Activated CD4-positive, alpha-beta T cell treated with anti-CD3 and anti-CD28 coated beads, Interleukin-2, amount 50 U/mL, for 4 hours (primary cell): Measurements from ENCODE around the gene OR11L1.

Experiments used
- DNase-seq, 2 experiments: peaks; one replicate each; pipeline ENCODE4 v3.0.0-alpha.2; 2020

OR11L1 gene, protein sequence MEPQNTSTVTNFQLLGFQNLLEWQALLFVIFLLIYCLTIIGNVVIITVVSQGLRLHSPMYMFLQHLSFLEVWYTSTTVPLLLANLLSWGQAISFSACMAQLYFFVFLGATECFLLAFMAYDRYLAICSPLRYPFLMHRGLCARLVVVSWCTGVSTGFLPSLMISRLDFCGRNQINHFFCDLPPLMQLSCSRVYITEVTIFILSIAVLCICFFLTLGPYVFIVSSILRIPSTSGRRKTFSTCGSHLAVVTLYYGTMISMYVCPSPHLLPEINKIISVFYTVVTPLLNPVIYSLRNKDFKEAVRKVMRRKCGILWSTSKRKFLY

GRCh38 chr1:247841796-247842195 is at the start of gene OR11L1:
OR11L1 (minus strand) TSS chr1:247841896; CDS start chr1:247841896, 0 bp downstream.
- no peak for DNase-seq

DNA sequence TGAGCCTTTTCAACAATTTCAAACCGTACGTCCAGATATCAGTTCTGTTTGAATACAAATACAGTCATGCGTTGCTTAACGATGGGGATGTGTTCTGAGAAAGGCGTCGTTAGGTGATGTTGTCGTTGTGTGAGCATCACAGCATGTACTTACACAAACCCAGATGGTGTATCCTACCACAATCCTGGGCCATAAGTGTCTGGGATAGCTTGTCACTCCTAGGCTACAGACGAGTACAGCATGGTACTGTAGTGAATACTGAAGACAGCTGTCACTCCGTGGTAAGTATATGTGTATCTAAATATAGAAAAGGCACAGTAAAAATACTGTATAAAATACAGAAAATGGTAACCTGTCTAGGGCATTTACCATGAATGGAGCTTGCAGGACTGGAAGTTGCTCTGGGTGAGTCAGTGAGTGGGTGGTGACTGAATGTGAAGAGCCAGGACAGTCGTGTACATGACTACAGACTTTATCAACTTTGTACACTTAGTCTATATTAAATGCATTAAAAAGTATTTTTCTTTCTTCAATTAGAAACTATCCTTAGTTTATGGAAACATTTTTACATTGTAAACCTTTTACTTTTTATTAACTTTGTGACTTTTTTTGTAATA is 43.2 kb upstream of the OR11L1 start:
- DNase-seq, result no peak

DNA sequence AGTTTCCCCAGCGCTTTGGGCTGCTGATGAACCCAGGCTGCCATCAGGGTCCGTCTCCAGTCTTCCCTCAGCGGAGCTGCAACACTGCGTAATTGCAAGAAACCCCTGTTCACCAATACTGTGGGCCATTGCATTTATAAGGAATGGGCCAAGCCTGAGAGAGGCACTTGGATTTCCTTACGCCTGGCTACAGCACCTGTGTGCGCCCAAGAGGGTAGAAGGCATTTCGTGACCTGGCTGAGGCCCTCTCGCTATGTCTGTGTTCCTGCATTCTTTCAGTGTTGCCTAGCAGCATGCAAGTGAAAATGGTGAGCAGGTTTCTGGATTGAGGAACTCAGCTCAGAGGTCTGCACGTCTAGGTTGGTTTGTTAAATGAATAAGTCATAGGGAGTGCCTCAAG is 41.6 kb upstream of the OR11L1 start:
- DNase-seq, result no peak

GRCh38 chr1:247865416-247865815 is 23.7 kb upstream of the OR11L1 start:
- DNase-seq, result no peak

DNA sequence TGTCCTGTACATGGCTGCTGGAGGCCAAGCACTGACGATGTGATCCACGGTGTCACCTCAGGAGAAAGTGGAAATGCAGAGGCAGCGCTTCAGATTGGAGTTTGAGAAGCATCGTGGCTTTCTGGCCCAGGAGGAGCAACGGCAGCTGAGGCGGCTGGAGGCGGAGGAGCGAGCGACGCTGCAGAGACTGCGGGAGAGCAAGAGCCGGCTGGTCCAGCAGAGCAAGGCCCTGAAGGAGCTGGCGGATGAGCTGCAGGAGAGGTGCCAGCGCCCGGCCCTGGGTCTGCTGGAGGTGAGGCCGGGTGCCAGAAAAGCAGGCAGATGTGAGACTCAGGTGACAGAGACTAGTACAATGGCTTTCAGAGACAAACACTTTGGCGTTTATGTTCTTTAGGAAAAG is 22.9 kb upstream of the OR11L1 start:
- no peak for DNase-seq

DNA sequence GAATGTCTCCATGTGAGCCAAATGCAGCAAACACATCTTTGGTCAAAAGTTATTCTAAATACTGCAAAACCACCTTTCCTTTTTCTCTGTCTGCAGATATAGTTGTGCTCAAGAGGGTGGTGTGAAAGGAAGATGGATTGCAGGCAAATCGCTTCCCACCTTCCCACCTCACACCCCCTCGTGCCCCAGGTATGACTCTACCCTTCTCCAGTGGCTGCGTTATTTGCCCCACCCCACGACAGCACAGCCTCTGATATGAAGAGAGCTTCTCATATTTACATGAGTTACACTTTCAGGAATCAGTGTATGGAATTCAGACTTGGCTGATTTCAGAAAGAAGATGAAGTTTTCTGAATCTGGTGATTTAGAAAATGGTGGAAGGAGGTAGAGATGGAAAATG is 21.1 kb upstream of the OR11L1 start:
- DNase-seq, result no peak

GRCh38 chr1:247857985-247858619 is 16.4 kb upstream of the OR11L1 start:
- no peak for DNase-seq

- DNase-seq, result no peak
These were observed 15.6 kb upstream of the OR11L1 start, which contains the start of gene TRIM58 for GRCh38 chr1:247857069-247857984. TRIM58 (plus strand) TSS chr1:247857187; CDS start chr1:247857247, 60 bp downstream.

DNA sequence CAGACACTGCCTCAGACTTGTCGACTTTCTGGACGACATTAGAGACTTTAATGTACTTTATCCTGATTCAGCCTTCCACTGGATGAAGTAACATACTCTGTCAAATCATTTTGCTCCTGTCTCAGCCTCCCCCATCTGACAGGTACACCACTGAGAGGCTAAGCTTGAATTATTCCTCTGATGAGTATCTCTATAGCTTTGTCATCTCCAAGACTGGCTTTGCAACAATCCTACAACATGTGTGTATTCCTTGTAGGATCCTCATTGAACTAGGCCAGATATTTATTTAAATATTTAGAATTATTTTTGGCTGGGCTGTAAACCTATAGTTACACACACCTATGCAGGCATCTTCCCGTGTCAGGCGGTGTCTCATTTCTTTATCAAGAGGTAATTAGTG is 14.2 kb upstream of the OR11L1 start:
- DNase-seq, result no peak

GRCh38 chr1:247854899-247855545 is 13.3 kb upstream of the OR11L1 start:
- no peak for DNase-seq

- DNase-seq, result no peak
These were observed 7.9 kb upstream of the OR11L1 start for GRCh38 chr1:247849616-247850015.

GRCh38 chr1:247848346-247848745 is 6.7 kb upstream of the OR11L1 start:
- DNase-seq, result no peak

GRCh38 chr1:247845693-247846017 is 4.0 kb upstream of the OR11L1 start:
- DNase-seq, result no peak

DNA sequence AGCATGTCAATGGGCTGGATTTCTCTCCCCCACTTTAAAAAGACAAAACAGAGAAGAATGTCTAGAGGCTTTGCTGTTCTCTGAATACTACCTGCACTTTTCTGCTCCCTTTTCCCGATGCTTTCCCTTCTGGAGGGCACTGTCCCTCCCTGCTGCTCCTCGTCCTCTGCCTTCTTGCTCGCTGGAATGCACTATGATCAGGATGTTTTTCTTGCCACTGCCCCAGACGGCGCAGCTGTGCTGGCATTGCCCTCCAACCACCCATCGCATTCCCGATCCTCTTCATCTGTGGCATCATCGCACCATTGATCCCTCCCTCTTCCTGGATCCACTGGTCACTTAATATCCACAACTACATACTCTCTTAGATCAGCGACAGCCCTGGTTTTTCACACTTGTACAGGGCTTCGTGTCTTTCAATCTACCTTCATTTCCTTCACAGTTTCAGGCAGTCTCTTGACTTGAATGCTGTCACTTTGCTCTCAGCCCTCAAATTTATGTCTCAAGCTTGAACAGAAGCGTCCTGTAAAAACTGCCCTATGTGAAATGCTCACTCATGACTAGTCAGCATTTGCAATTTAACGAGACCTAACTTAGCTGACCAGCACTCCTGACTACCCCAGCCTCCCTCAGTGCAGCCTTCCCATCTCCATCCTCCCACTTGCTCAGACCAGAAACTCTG is 3.5 kb upstream of the OR11L1 start:
- no peak for DNase-seq

DNA sequence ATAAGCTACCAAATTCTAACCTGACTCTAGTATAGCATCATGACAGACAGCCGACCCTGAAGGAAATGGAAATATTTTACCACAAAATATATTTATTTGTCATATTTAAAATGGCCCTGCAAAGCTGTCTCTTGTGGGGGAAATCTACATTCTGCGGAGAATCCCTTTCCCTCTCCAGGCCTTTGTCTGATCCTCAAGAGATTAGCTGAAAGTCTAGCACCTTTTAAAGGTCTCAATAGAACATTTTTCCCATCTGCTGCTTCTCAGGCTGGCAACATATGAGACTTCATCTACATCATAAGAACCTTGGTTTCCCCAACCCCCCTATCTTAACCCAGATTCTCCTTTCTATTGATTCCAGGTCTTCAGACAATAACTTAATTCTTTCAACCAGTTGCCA is 1.7 kb upstream of the OR11L1 start:
- DNase-seq, result no peak

DNA sequence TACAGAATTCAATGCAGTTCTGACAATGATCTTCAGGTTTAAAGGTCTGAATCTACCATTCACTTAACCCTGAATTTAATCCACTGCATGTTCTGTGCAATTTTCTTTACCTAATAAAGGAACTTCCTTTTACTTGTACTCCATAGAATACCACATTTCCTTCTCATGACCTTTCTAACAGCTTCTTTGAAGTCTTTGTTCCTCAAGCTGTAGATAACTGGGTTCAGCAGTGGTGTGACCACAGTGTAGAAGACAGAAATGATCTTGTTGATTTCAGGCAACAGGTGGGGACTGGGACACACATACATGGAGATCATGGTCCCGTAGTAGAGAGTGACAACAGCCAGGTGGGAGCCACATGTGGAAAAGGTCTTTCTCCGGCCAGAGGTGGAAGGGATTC is 878 bp downstream of the OR11L1 start:
- no peak for DNase-seq

DNA sequence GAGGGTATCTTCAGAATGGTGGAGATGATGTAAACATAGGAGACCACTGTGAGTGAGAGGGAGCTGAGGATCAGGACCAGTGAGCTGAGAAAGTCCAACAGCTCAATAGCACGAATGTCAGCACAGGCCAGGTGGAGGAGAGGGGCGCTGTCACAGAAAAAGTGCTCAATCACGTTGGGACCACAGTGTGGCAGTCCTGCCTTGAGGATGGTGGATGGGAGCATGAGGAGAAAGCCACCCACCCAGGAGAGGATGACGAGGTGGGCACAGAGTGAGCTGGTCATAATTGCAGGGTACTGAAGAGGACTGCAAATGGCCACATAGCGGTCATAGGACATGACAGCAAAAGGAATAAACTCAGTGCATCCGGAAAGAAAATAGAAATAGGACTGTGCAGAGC is 8.1 kb downstream of the OR11L1 start:
- no peak for DNase-seq

GRCh38 chr1:247829656-247830055 is 12.0 kb downstream of the OR11L1 start:
- DNase-seq, result no peak

GRCh38 chr1:247825362-247825761 is 16.3 kb downstream of the OR11L1 start:
- DNase-seq, result no peak

DNA sequence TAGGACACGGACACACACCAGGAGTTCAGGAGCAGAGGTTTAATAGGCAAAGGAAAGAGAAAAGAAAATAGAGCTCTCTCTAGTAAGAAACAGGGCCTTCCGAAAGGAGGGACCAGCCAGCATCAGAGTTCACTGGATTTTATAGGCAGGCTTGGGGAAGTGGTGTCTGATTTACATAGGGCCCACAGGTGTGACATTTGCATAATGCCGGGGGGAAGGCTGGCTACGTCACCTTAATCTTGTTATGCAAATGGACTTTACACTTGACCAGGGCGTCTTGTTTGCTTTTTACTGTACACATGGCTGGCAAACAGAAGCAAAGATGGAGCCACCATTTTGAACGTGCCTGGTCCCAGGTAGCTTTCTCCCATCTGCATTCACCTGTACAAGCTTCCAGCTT is 17.7 kb downstream of the OR11L1 start, which contains the start of gene OR14A16:
Gene OR14A16, minus strand, starts transcription at position 97 of the 400 bp plus-strand sequence. CDS start 8,390 bp downstream, outside the sequence.
- no peak for DNase-seq

DNA sequence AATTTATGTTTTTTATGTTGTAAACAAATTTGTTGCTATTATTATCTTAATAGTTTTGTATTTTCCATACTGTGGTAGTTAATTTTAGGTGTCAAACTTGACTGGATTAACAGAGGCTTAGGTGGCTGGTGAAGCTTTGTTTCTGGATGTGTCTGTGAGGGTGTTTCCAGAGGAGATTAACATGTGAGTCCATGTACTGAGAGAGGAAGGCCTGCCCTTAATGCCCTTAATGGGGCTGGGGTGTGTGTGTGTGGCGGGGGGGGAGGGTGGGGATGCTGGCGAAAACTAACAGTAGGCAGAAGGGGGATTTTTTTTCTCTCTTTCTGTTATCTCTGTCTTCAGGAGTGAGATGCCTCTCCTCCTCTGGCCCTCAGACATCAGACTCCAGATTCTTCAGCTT is 19.6 kb downstream of the OR11L1 start:
- no peak for DNase-seq

DNA sequence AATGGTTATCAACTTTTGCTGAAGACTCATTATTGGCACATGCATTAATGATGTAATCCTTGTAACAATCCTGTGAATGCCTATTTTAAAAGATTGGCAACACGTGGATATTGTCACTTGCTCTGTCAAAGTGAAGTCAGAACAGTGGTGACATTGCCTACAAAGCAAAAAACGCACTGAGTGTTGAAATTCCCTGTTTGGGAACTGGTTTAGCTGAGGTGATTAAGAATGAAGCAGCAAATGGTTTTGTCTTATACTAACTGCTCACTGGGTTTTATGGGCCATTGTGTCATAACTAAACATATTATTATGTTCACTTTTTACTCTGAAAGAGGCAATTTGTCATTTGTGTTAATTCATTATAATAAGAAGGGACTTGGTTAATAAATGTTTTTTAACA is 29.1 kb downstream of the OR11L1 start:
- no peak for DNase-seq
